NCI-H526 (cell line): ENCODE measurements around the gene UBALD2.
"Not testable (repeated sequence)": the region's sequence is repeated elsewhere in the genome, so short reads cannot be mapped to it uniquely, and the experiment has no call there.

Experiments used
- DNase-seq, 2 experiments: peaks; one replicate each; lab custom pipeline; 2025; lab: John Stamatoyannopoulos, UW

UBALD2 gene

DNA sequence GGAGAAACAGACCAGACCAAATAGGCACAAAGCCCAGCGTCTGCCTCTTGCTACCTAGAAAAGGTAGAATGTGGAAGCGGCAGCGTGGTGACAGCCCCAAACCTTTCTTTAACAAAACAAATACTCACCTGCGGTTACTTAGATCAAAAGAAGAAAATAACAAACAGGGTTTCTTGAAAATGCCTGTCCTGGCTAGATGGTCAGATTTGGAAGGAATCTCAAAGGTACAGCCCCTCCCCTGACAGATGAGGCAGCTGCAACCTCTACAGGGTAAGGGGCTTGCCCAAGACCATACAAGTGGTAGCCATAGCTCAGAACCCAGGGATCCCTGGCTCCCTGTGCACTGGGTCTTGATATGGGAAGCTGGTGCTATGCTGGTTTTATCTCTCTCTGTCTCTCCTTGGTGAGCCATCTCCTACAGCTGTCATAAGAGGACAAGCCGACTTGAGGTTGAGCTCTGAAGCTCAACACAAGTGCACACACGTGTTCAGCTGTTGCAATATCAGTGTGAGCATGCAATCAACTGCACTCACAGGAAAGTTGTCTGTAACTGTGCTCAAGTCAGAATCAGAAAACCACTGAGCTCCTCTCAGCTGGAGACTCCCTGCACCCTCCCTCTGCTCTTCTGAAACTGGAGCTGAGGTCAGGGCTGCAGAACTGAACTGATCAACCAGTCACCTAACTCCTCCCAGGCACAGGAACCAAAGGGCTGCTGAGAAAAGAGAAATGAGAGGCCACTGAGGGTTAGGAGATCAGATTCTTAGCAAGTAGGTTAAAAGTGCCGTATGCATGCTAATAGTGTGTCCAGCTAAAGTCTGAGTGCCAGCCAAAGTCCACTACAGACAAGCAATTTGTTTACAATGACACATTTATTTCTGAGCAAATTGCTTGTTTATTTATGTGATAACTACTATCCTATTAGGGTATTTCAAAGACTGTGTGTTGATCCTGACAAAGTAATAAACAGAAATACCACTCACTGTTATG, 18.8 kb upstream of the UBALD2 start:
- DNase-seq = no peak

DNA sequence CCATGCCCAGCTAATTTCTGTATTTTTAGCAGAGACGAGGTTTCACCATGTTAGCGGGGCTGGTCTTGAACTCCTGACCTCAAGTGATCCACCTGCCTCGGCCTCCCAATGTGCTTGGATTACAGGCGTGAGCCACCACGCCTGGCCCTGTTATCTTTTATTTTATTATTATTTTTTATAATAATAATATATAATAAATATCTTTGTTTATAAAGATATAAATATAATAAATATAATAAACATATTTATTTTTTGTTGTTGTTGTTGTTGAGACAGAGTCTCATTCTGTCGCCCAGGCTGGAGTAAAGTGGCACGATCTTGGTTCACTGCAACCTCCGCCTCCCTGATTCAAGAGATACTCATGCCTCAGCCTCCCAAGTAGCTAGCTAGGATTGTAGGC, 17.8 kb upstream of the UBALD2 start:
- no peak for DNase-seq

DNA sequence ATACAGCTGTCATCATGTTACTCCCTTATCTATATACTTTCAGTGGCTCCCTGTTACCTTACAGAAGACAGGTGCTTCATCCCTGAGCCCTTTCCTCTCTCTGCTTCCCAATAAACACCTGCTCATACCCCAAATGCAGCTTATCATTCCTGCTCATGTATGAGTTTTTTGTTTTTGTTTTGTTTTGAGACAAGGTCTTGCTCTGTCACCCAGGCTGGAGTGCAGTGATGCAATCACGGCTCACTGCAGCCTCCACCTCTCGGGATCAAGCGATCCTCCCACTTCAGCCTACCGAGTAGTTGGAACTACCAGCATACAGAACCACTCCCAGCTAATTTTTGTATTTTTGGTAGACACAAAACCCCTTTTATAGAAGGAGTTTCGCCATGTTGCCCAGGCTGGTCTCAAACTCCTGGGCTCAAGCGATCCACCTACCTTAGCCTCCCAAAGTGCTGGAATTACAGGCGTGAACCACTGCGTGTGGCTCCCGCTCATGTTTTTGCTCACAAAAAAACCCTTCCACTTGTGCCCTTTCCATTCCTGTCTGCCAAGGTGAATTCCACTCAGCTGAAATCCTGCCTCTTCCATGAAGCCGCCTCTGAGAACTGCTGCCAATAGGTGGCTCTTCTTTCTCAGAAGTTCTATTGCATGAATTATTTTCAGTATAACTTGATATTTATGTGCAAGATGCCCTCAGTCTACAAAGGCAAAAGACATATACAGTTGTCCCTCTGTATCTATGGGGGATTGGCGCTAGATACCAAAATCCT, 16.9 kb upstream of the UBALD2 start:
- no peak for DNase-seq

DNA sequence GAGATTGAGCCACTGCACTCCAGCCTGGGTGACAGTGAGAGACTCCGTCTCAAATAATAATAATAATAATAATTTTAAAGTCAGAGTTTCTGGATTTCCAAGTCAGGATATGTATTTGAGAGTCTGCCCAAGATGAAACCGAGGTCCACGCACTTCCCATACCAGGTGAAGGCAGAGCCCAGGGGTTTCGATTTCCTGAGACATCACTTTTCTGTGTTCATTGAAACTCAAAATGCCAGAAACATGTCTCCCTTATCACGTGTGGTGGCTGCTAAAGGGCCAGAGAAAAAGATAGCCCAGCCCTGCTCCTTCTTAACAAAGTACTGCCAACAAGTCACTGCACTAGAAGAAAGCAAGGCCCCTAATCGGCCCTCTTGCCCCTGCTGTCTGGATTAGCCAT, 15.0 kb upstream of the UBALD2 start:
- no peak for DNase-seq

DNA sequence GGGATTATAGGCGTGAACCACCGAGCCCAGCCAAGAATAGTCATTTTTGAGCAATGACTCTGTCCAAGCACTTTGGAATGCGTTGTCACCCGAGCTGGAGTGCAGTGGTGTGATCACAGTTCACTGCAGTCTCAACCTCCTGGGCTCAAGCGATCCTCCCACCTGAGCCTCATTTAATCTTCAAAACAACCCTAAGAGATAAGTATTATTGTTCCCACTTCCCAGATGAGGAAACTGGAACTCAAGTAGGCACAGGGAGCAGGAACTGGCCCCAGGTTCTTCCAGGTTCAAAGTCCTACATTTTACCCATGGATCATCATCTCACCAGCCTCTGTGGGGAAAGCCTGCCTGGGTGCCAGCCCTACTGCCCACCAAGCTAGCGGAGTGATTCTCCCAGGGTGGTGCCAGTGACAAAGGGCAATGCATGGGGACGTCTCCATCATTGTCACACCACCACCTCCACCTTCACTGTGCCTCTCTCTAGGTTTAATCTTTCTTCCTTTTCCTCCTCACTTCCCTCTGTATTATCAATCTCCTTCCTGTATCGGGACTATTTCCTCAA, 13.6 kb upstream of the UBALD2 start:
- DNase-seq = no peak

DNA sequence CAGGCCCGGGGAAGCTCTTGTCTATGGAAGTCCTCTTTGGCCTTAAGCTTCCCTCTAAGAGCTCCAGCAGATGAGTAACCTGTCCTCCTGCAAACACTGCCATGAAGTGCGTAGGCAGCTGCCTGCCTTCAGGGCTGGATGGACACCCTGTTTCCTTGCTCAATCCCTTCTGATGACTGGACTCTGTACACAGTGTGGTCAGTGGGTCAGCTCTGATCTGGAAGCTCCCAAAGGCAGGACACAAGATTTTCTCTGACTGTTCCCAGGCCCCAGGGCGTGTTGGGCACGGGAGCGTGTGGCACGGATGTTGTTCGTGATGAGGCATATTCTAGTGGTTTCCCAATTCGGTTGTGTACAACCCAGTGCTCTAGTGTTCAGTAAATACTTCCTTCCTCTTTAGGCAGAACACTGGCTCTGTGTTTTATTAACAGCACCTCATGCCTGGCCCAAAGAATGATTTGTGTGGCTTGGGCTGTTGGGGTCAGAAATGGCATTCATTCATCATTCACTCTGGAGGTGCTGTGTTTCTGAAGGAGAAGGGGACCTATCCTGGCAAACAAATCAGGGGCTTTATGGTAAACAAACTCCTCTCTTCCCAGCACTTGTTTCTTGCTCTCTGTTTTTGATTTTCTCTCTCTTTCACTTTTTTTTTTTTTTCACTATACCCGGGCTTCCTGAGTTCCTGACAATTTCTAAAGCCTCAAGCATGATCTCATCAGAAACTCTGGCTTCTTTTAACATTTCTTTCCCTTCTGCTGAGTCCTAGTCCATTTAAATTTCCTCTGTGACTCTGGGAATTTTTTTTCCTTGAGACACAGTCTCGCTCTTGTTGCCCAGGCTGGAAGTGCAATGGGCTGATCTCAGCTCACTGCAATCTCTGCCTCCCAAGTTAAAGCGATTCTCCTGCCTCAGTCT, 12.9 kb upstream of the UBALD2 start:
- no peak for DNase-seq

DNA sequence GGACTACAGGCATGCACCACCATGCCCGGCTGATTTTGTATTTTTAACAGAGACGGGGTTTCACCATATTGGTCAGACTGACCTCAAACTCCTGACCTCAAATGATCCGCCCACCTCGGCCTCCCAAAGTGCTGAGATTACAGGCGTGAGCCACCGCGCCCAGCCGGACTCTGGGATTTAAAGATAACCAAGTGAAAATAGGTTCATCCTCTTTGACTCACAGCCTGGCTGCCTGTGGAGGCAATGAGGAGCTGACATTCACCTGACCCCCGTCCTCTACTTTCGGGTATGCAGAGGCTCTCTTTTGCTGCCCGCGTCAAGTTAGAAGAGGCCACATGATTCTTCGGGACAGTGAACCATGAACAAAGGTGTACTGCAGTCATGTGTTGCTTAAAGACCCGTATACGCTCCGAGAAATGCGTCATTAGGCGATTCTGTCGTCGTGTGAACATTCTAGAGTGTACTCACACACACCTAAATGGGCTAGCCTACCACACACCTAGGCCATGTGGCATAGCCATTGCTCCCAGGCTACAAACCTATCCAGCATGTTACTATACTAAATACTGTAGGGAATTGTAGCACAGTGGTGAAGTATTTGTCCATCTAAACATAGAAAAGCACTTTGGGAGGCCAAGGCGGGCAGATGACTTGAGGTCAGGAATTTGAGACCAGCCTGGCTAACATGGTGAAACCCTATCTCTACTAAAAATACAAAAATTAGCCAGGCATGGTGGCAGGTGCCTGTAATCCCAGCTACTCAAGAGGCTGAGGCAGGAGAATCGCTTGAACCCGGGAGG, 12.0 kb upstream of the UBALD2 start:
- DNase-seq = not testable (repeated sequence)

DNA sequence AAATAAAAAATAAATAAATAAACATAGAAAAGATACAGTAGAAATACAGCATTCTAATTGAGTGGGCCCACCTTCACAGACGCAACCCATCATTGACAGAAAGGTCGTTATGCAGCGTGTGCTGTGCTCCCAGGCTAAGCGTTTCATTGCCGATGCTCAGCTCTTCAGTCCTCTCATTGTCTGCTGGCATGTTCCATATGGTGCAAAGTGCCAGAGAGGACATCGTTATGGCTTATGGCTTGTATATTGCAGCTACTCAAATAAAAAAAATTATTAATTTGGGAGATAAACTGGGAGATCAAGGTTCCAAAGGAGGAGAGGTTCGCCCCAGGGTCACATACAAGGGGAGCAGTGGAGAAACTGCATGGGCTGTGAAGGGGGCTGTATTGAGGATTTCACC, 11.3 kb upstream of the UBALD2 start:
- no peak for DNase-seq

DNA sequence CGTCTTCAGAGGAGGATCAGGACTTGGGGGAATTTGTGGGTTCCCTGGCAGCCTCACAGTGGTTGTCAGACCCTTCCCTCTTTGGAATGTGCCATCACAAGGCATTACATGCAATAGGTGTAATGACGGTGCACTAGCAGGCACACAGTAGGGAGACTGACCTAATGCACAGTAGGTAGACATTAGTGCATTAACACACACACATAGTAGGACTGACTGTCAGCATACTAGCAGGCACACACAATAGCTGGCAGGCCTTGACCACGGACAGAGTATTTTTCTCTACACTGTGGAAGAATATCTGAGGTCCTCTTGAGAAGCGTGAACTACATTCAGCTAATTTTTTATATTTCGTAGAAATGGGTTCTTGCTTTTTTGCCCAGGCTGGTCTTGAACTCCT, 10.9 kb upstream of the UBALD2 start:
- DNase-seq = no peak

DNA sequence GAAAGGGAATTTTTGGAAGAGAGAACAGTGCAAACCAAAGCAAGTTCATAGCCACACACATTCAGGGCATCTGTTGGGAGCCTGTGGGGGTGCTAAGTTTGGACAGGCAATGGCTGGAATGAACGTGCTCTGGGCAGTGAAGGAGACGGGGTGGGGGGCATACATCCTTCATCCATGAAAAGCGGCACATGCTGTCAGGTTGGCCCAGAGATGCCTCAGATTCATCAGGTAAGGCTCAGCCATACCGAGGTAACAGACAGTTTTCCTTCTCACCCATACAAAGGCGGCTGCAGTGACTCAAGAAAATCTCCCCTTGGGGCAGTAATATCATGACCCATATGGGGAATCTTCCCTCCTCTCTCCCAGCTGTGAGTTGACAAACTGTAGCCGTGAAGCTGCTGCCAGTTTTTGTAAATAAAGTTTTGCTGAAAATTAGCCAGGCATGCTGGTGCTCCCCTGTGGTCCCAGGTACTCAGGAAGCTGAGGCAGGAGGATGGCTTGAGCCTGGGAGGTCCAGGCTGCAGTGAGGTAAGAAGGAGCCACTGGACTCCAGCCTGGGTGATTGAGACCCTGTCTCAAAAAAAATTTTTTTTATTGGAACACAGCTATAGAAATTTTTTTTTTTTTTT, 9.2 kb upstream of the UBALD2 start:
- DNase-seq = no peak

DNA sequence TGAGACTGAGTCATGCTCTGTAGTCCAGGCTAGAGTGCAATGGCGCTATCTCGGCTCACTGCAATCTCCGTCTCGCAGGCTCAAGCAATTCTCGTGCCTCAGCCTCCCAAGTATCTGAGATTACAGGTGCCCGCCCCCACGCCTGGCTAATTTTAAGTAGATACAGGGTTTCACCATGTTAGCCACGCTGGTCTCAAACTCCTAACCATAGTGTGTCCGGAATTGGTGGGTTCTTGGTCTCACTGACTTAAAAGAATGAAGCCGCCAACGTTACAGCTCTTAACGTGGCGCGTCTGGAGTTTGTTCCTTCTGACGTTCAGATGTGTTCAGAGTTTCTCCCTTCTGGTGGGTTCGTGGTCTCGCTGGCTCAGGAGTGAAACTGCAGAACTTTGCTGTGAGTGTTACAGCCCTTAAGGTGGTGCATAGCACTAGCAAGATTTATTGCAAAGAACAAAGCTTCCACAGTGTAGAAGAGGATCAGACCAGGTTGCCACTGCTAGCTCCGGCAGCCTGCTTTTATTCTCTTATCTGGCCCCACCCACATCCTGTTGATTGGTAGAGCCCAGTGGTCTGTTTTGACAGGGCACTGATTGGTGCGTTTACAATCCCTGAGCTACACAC, 8.6 kb upstream of the UBALD2 start:
- DNase-seq = not testable (repeated sequence)

DNA sequence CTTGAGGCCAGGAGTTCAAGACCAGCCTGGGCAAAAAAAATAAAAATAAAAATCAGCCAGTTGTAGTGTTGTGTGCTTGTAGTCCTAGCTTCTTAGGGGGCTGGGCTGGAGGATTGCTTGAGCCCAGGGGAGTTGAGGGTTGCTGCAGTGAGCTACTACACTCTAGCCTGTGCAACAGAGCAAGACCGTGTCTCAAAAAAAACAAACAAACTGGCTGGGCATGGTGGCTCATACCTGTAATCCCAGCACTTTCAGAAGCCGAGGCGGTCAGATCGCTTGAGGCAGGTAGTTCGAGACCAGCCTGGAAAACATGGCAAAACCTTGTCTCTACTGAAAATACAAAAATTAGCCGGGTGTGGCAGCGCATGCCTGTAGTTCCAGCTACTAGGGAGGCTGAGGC, 4.9 kb upstream of the UBALD2 start:
- DNase-seq = no peak

DNA sequence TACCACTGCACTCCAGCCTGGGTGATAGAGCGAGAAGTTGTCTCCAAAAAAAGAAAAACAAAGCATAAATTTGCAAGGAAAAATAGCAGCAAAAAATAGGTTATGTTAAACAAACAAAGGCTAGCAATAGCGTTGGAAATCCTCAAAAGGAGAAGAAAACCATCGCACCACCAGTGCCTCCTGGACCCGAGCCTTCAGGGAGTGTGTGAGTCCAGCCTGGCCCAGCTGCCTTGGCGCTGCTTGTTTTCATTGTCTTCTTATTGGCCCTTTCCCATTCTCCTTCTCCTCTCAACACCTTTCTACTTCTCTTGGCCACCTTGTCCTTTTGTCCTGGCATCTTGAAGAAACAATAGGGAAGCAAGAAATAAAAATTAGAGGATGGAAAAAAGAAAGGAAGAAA, 4.5 kb upstream of the UBALD2 start:
- no peak for DNase-seq

DNA sequence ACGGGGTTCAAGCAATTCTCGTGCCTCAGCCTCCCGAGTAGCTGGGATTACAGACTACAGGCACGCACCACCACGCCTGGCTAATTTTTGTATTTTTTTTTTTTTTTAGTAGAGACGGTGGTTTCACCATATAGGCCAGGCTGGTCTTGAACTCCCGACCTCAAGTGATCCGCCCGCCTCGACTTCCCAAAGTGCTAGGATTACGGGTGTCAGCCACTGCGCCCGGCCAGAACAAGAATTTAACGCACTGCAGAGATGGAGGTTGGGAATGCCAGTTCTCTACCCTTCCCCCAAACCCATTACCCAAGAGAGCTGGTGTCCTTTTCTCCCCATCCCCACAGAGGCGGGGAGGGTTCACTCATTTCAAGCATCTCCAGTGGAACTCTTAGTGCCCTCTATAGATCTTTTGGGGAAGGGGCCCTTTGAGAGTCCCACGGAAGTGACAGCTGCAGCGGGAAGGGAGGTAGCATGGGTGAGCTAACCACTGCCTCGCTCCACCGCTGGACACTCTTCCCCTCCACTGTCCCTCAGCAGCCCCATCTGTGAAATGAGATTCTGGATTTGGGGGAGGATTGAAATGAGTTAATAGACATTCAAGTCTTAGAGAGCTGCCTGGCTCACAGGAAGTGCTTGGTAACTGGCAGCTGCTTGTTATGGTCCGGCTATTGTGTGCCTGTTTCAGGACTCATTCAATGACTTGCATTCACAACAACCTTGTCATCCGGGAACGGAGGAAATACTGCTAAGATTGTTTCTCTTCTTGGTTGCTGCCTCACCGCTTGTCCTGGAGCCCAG, 3.5 kb upstream of the UBALD2 start:
- DNase-seq = no peak

DNA sequence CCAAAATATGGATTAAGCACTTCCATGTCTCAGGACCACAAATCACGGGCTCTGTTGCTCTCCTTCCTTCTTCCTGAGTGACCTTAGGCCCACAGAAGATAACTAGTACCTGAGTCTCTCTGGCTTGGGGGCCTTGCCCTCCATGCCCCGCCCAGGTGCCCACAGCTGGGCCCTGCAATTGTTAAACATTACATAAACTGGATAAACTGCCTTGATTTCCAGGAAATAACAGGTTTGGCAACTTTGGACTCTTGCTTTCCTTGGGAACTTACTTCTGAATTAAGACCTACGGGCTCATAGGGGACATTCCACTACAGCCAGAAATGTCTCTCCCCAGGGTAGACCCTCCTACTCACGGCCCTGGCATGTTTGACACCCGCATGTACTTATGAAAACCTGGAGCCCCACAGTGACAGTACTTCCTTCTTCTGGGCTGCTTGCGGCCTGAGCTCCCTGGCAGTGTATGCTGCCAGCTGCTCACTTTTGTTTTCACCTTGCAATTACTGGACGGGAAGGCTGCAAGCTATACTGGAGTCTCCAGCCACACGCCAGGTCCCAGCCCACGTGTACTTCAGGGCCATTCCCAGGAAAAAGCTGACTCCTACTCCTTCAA, 2.3 kb upstream of the UBALD2 start:
- peak in 1 of 2 experiments; percentile 48 for DNase-seq

DNA sequence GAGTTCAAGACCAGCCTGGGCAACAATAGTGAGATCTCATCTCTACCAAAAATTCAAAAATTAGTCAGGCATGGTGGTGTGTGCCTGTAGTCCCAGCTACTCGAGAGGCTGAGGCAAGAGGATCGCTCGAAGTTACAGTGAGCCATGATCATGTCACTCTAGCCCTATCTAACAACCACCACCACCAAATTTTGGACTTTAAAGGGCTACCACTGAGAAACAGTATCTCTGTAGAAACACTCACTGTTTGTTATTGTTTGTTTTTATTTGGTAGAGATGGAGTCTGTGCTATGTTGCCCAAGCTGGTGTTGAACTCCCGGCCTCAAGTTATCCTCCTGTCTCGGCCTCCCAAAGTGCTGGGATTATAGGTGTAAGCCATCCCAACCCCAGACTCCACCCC, 1.3 kb upstream of the UBALD2 start:
- no peak for DNase-seq

DNA sequence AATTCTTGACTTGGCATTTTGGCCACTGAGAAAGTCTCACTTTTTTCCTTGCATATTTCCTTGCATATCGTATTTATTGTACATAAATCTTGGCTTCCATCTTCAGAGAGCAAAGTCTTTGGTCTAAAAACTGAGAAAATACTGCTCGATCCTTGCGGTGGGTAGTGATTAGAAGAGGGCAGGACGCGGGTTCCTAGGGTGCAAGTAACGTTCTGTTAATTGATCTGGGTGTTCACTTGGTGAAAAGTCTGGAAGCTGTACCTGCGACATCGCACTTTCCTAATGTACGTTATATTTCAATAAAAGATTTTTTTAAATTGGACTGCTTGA, 758 bp upstream of the UBALD2 start:
- DNase-seq = no peak

DNA sequence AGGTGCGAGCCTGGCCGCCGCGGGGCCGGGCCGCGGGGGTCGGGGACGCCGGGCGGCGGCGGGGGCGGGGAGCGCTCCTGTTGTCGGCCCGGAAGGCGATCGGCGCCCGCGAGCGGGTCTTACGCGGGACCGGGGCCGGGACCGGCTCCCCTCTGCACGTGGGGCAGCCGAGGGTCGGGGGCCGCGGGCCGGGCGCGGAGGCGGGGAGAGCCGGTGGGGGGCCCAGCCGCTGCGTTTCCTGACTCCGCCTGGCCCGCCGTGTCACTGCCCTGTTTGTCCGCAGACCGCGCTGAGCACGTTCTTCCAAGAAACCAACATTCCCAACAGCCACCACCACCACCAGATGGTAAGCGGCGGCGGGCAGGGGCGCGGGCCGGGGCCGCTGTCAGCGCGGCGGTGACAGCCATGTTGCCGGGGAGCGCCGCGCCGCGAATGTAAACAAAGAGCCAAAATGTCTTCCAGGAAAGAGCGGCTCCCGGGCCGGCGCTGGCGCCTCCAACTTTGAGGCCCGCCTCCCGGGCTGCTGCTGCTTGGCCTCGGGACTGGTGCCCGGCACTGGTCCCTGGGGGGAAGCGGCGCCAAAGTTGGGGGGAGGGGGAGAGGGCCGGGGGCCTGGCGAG, 586 bp downstream of the UBALD2 start:
- DNase-seq = peak in 1 of 2 experiments; percentile 72
